Ectodermal cell (in vitro differentiated cells): ENCODE measurements around the gene GAREM2.

ENCODE experiments used
- H3K27ac ChIP-seq: 2 replicates; pipeline ENCODE4 v1.7.0; 2013; ENCODE audit warnings: mild to moderate bottlenecking, low read depth, low read length; ENCODE audit not compliant: insufficient read depth, poor library complexity, severe bottlenecking
- H3K27me3 ChIP-seq: 2 replicates; pipeline ENCODE4 v1.7.0; 2013; ENCODE audit warnings: mild to moderate bottlenecking, low read length; ENCODE audit not compliant: insufficient read depth, control insufficient read depth, poor library complexity, severe bottlenecking
- H3K36me3 ChIP-seq: one replicate; pipeline ENCODE4 v1.7.0; 2013; ENCODE audit warnings: low read length; ENCODE audit not compliant: control insufficient read depth, insufficient read depth
- H3K4me1 ChIP-seq: one replicate; pipeline ENCODE4 v1.7.0; 2013; ENCODE audit warnings: low read length; ENCODE audit not compliant: control insufficient read depth, insufficient read depth
- H3K4me3 ChIP-seq: 2 replicates; pipeline ENCODE4 v1.7.0; 2013; ENCODE audit warnings: low read depth, low read length, control low read depth; ENCODE audit not compliant: insufficient read depth
- H3K9me3 ChIP-seq: 2 replicates; pipeline ENCODE4 v1.7.0; 2013; ENCODE audit warnings: mild to moderate bottlenecking, low read length, moderate library complexity; ENCODE audit not compliant: control insufficient read depth
- WGBS, 2 experiments: methylation state at CpG; one replicate each; pipeline ENCODE4 v1.1.7; 2013; ENCODE audit warnings: missing lambda C conversion rate in 2 of 2; 5-methylcytosine and 5-hydroxymethylcytosine counted together

The GAREM2 gene

GRCh38 chr2:26177122-26177521 is 4.2 kb downstream of the GAREM2 start:
- H3K9me3 ChIP-seq = no peaks in the 10 kb centered on the region
- no peak overlapping the region for H3K4me3 ChIP-seq
- no peak overlapping the region for H3K27ac ChIP-seq
- peaks cover 31% of the 10 kb centered on the region for H3K4me1 ChIP-seq
- H3K36me3 ChIP-seq = no peaks in the 10 kb centered on the region
- peaks cover 12% of the 10 kb centered on the region for H3K27me3 ChIP-seq
- 94 to 97% methylated on average over 7 of the region's 7 CpGs for WGBS, 2 experiments

GRCh38 chr2:26178246-26178645 is 5.4 kb downstream of the GAREM2 start:
- no peak overlapping the region for H3K4me3 ChIP-seq
- peaks cover 13% of the 10 kb centered on the region for H3K27me3 ChIP-seq
- peaks cover 31% of the 10 kb centered on the region for H3K4me1 ChIP-seq
- H3K9me3 ChIP-seq = no peaks in the 10 kb centered on the region
- 54 to 73% methylated on average over 3 of the region's 3 CpGs for WGBS, 2 experiments
- H3K27ac ChIP-seq = no peak overlapping the region
- H3K36me3 ChIP-seq = no peaks in the 10 kb centered on the region

- Histone ChIP-seq H3K4me1 (peaks cover 31% of the 10 kb centered on the region), H3K27me3 (peaks cover 15% of the 10 kb centered on the region), H3K9me3 (no peaks in the 10 kb centered on the region), H3K4me3 (peak overlapping the region; percentile 37), H3K27ac (no peak overlapping the region), H3K36me3 (peaks cover 3% of the 10 kb centered on the region)
- WGBS, 2 experiments = 2 to 4% methylated on average over 48 of the region's 48 CpGs
Observed at GRCh38 chr2:26178746-26179436, 6.0 kb downstream of the GAREM2 start.

- H3K4me1 ChIP-seq = peaks cover 30% of the 10 kb centered on the region
- WGBS, 2 experiments = 6 to 9% methylated on average over 11 to 12 of the region's 12 CpGs
- H3K27ac ChIP-seq = no peak overlapping the region
- peaks cover 4% of the 10 kb centered on the region for H3K36me3 ChIP-seq
- no peaks in the 10 kb centered on the region for H3K9me3 ChIP-seq
- peaks cover 21% of the 10 kb centered on the region for H3K27me3 ChIP-seq
- no peak overlapping the region for H3K4me3 ChIP-seq
Observed at GRCh38 chr2:26179446-26179913, 6.6 kb downstream of the GAREM2 start.

- Histone ChIP-seq H3K9me3 (no peaks in the 10 kb centered on the region), H3K27ac (no peak overlapping the region), H3K36me3 (peaks cover 4% of the 10 kb centered on the region), H3K4me3 (no peak overlapping the region), H3K27me3 (peaks cover 32% of the 10 kb centered on the region), H3K4me1 (peaks cover 14% of the 10 kb centered on the region)
- WGBS, 2 experiments = 93 to 97% methylated on average over 5 of the region's 5 CpGs
Observed at GRCh38 chr2:26182441-26182840, 9.6 kb downstream of the GAREM2 start.

GRCh38 chr2:26182887-26183630 is 10.2 kb downstream of the GAREM2 start:
- Histone ChIP-seq H3K4me3 (no peak overlapping the region), H3K27me3 (peaks cover 29% of the 10 kb centered on the region), H3K9me3 (no peaks in the 10 kb centered on the region), H3K36me3 (peaks cover 4% of the 10 kb centered on the region), H3K4me1 (peaks cover 14% of the 10 kb centered on the region), H3K27ac (no peak overlapping the region)
- 95 to 96% methylated on average over 11 of the region's 11 CpGs for WGBS, 2 experiments

GRCh38 chr2:26184121-26184520 is 11.2 kb downstream of the GAREM2 start:
- 71 to 75% methylated on average over 34 of the region's 34 CpGs for WGBS, 2 experiments
- no peak overlapping the region for H3K27ac ChIP-seq
- H3K27me3 ChIP-seq = peaks cover 26% of the 10 kb centered on the region
- H3K4me3 ChIP-seq = peak overlapping the region; percentile 30
- H3K4me1 ChIP-seq = peaks cover 12% of the 10 kb centered on the region
- peaks cover 4% of the 10 kb centered on the region for H3K36me3 ChIP-seq
- no peaks in the 10 kb centered on the region for H3K9me3 ChIP-seq

- H3K27ac ChIP-seq = no peak overlapping the region
- no peaks in the 10 kb centered on the region for H3K9me3 ChIP-seq
- H3K36me3 ChIP-seq = peaks cover 5% of the 10 kb centered on the region
- 7 to 9% methylated on average over 114 of the region's 114 CpGs for WGBS, 2 experiments
- H3K27me3 ChIP-seq = peaks cover 26% of the 10 kb centered on the region
- H3K4me1 ChIP-seq = peaks cover 6% of the 10 kb centered on the region
- peak overlapping the region; percentile 30 for H3K4me3 ChIP-seq
Observed at GRCh38 chr2:26184555-26185303, 11.8 kb downstream of the GAREM2 start.

- H3K27ac ChIP-seq = no peak overlapping the region
- no peaks in the 10 kb centered on the region for H3K4me1 ChIP-seq
- 61 to 62% methylated on average over 20 of the region's 20 CpGs for WGBS, 2 experiments
- peak overlapping the region; percentile 30 for H3K4me3 ChIP-seq
- peaks cover 26% of the 10 kb centered on the region for H3K27me3 ChIP-seq
- no peaks in the 10 kb centered on the region for H3K9me3 ChIP-seq
- peaks cover 9% of the 10 kb centered on the region for H3K36me3 ChIP-seq
Observed at GRCh38 chr2:26185304-26185928, 12.5 kb downstream of the GAREM2 start.
